H1 (cell line): ENCODE data around the gene ADH1C. TPM values are rescaled to one million over a fixed set of nuclear protein-coding genes. Genes with fewer than 3 reads are reported as not detected.

Experiments used
- CTCF ChIA-PET: fragments of 300-600 bp; sonication (Branson Sonifier 250); formaldehyde crosslinking; loops from one replicate; lab custom pipeline; 2021; ENCODE audit not compliant: partially characterized antibody; lab: Charles Lee
- POLR2A ChIA-PET: fragments of 300-600 bp; sonication (Branson Sonifier 250); formaldehyde crosslinking; loops from one replicate; lab custom pipeline; 2021; ENCODE audit warnings: inconsistent platforms; ENCODE audit not compliant: partially characterized antibody; lab: Charles Lee
- DNase-seq, 2 experiments: peaks; one replicate each; pipeline versions ENCODE4 v3.0.0 to v3.0.0-alpha.2; 2010 to 2022; ENCODE audit warnings: low spot score in 2 of 2, low read depth in 1 of 2, mixed read lengths in 1 of 2
- FAIRE-seq: peaks from 2 replicates; lab custom pipeline; 2011; peaks lifted over from hg19 to GRCh38; lab: Jason Lieb, UNC
- H2AFZ ChIP-seq: 2 replicates; pipeline ENCODE4 v1.8.1; 2012; ENCODE audit warnings: low read length, inconsistent platforms
- H2AK5ac ChIP-seq: 2 replicates; pipeline ENCODE4 v1.6.1; 2013; ENCODE audit warnings: low read depth, low read length
- H2BK120ac ChIP-seq: replicated peaks from 2 replicates; pipeline ENCODE3; 2013; ENCODE audit warnings: low read depth, low read length, inconsistent platforms
- H2BK12ac ChIP-seq: 2 replicates; pipeline ENCODE4 v1.6.1; 2013; ENCODE audit warnings: low read depth, low read length
- H2BK15ac ChIP-seq: 2 replicates; pipeline ENCODE4 v1.6.1; 2013; ENCODE audit warnings: low read length
- H2BK20ac ChIP-seq: 2 replicates; pipeline ENCODE4 v1.6.1; 2013; ENCODE audit warnings: low read length
- H2BK5ac ChIP-seq: 2 replicates; pipeline ENCODE4 v1.6.1; 2013; ENCODE audit warnings: low read depth, low read length
- H3K14ac ChIP-seq: 2 replicates; pipeline ENCODE4 v1.6.1; 2013; ENCODE audit warnings: inconsistent platforms; ENCODE audit not compliant: insufficient read length
- H3K18ac ChIP-seq: 2 replicates; pipeline ENCODE4 v1.6.1; 2013; ENCODE audit warnings: low read length; ENCODE audit errors: extremely low read depth
- H3K23ac ChIP-seq: 2 replicates; pipeline ENCODE4 v1.6.1; 2013; ENCODE audit warnings: inconsistent platforms; ENCODE audit not compliant: insufficient read length
- H3K23me2 ChIP-seq: 2 replicates; pipeline ENCODE4 v1.6.1; 2013; ENCODE audit warnings: low read depth, low read length
- H3K27ac ChIP-seq: 2 replicates; pipeline ENCODE4 v1.6.1; 2011; ENCODE audit warnings: low read depth, low read length, inconsistent platforms
- H3K27me3 ChIP-seq, 4 experiments: replicated peaks in 1 of 4; 1 replicate in 1 of 4; 2 replicates in 3 of 4; pipeline versions ENCODE4 v1.6.1 to v1.8.1; 2011 to 2013; ENCODE audit warnings: low read length in 3 of 4, mild to moderate bottlenecking in 3 of 4, inconsistent platforms in 2 of 4, mixed read lengths in 2 of 4, moderate library complexity in 1 of 4; ENCODE audit not compliant: control insufficient read depth in 3 of 4, insufficient read depth in 3 of 4; ENCODE audit errors: extremely low read depth in 1 of 4
- H3K36me3 ChIP-seq, 4 experiments: 2 replicates each; pipeline versions ENCODE4 v1.6.1 to v1.8.1; 2011 to 2013; ENCODE audit warnings: mild to moderate bottlenecking in 4 of 4, low read length in 3 of 4, moderate library complexity in 2 of 4, control low read depth in 1 of 4, inconsistent platforms in 1 of 4; ENCODE audit not compliant: insufficient read depth in 4 of 4, control insufficient read depth in 2 of 4
- H3K4ac ChIP-seq: replicated peaks from 2 replicates; pipeline ENCODE3; 2013; ENCODE audit warnings: low read length, low read depth, mixed read lengths, inconsistent platforms; ENCODE audit not compliant: insufficient read length
- H3K4me1 ChIP-seq, 4 experiments: replicated peaks in 1 of 4; 1 replicate in 1 of 4; 2 replicates in 3 of 4; pipeline versions ENCODE4 v1.6.1 to v1.8.1; 2011 to 2013; ENCODE audit warnings: low read length in 3 of 4, inconsistent platforms in 2 of 4, mixed read lengths in 1 of 4; ENCODE audit not compliant: insufficient read depth in 4 of 4, control insufficient read depth in 3 of 4
- H3K4me2 ChIP-seq, 2 experiments: 2 replicates each; pipeline versions ENCODE4 v1.6.1 to v1.8.1; 2011 to 2013; ENCODE audit warnings: low read depth in 2 of 2, low read length in 2 of 2, control low read depth in 1 of 2, inconsistent platforms in 1 of 2, mild to moderate bottlenecking in 1 of 2; ENCODE audit not compliant: insufficient read depth in 1 of 2
- H3K4me3 ChIP-seq, 4 experiments: fragments of 200-600, 300-600 bp in 1 of 4; sonication (generic), shearing (Covaris generic), sonication (Bioruptor Twin) in 1 of 4; 2 replicates each; pipeline versions ENCODE4 v1.5.1 to v1.8.1; 2011 to 2016; ENCODE audit warnings: low read length in 4 of 4, low read depth in 3 of 4, control low read depth in 2 of 4, inconsistent platforms in 2 of 4, mild to moderate bottlenecking in 2 of 4, mixed read lengths in 1 of 4, moderate library complexity in 1 of 4; ENCODE audit not compliant: insufficient read depth in 2 of 4; ENCODE audit errors: extremely low read depth in 1 of 4
- H3K56ac ChIP-seq: replicated peaks from 2 replicates; pipeline ENCODE3; 2013; ENCODE audit warnings: low read depth, mild to moderate bottlenecking, mixed read lengths, low read length, inconsistent platforms; ENCODE audit not compliant: insufficient read length
- H3K79me1 ChIP-seq: 2 replicates; pipeline ENCODE4 v1.6.1; 2013; ENCODE audit warnings: low read depth, low read length, control low read depth
- H3K79me2 ChIP-seq, 2 experiments: 2 replicates each; pipeline versions ENCODE4 v1.6.1 to v1.8.1; 2012 to 2013; ENCODE audit warnings: low read length in 2 of 2, mild to moderate bottlenecking in 2 of 2, inconsistent platforms in 1 of 2; ENCODE audit not compliant: insufficient read depth in 2 of 2, control insufficient read depth in 1 of 2
- H3K9ac ChIP-seq, 4 experiments: replicated peaks in 1 of 4; 1 replicate in 1 of 4; 2 replicates in 3 of 4; pipeline versions ENCODE4 v1.6.1 to v1.8.1; 2011 to 2013; ENCODE audit warnings: low read depth in 3 of 4, low read length in 3 of 4, control low read depth in 2 of 4, mild to moderate bottlenecking in 2 of 4, moderate library complexity in 2 of 4, inconsistent platforms in 1 of 4; ENCODE audit errors: extremely low read depth in 1 of 4
- H3K9me3 ChIP-seq, 2 experiments: 2 replicates each; pipeline versions ENCODE4 v1.6.1 to v1.8.1; 2012 to 2013; ENCODE audit warnings: mild to moderate bottlenecking in 2 of 2, moderate library complexity in 2 of 2, control low read depth in 1 of 2, inconsistent platforms in 1 of 2, low read depth in 1 of 2, low read length in 1 of 2, mixed read lengths in 1 of 2; ENCODE audit not compliant: insufficient read depth in 2 of 2
- H4K20me1 ChIP-seq, 2 experiments: replicated peaks in 1 of 2; 2 replicates each; pipeline versions ENCODE3 to v1.8.1; 2011 to 2013; ENCODE audit warnings: inconsistent platforms in 2 of 2, low read length in 2 of 2, mild to moderate bottlenecking in 1 of 2; ENCODE audit not compliant: insufficient read depth in 2 of 2, control insufficient read depth in 1 of 2
- H4K5ac ChIP-seq: 2 replicates; pipeline ENCODE4 v1.6.1; 2013; ENCODE audit warnings: low read length, low read depth, mixed read lengths, inconsistent platforms; ENCODE audit not compliant: insufficient read length
- H4K8ac ChIP-seq: 2 replicates; pipeline ENCODE4 v1.8.0; 2013; ENCODE audit warnings: mild to moderate bottlenecking, moderate library complexity, low read length, inconsistent platforms; ENCODE audit not compliant: insufficient read depth; ENCODE audit errors: extremely low read depth
- H4K91ac ChIP-seq: replicated peaks from 2 replicates; pipeline ENCODE3; 2013; ENCODE audit warnings: low read length, mixed read lengths, inconsistent platforms; ENCODE audit not compliant: insufficient read length
- BACH1 ChIP-seq: IDR thresholded peaks from 2 replicates; pipeline ENCODE4 v1.6.1; 2012; ENCODE audit warnings: low read length, improper control_type of control experiment
- BRCA1 ChIP-seq: IDR thresholded peaks from 2 replicates; pipeline ENCODE4 v1.6.1; 2012; ENCODE audit warnings: low read depth, low read length, improper control_type of control experiment
- CBX8 ChIP-seq: fragments of 300-800, 300-1000 bp; sonication (generic); IDR thresholded peaks from 2 replicates; pipeline ENCODE4 v1.7.1; 2016; ENCODE audit warnings: low read depth, low read length, borderline replicate concordance
- CHD2 ChIP-seq: IDR thresholded peaks from 2 replicates; pipeline ENCODE4 v1.6.1; 2012; ENCODE audit warnings: low read length, improper control_type of control experiment
- CTCF ChIP-seq, 3 experiments: IDR thresholded peaks; 1 replicate in 2 of 3; 2 replicates in 1 of 3; pipeline versions ENCODE4 v1.5.1 to v1.6.1; 2011; ENCODE audit warnings: low read length in 3 of 3, mild to moderate bottlenecking in 3 of 3, inconsistent platforms in 2 of 3, low read depth in 1 of 3, moderate library complexity in 1 of 3; ENCODE audit not compliant: insufficient read depth in 1 of 3; ENCODE audit errors: control extremely low read depth in 1 of 3
- HDAC6 ChIP-seq: IDR thresholded peaks from one replicate; pipeline ENCODE4 v1.7.1; 2012; ENCODE audit warnings: low read depth, mild to moderate bottlenecking, inconsistent platforms, low read length, moderate library complexity
- POLR2AphosphoS5 ChIP-seq: IDR thresholded peaks from 2 replicates; pipeline ENCODE4 v1.6.1; 2011; ENCODE audit warnings: low read depth, low read length
- RBBP5 ChIP-seq: IDR thresholded peaks from 2 replicates; pipeline ENCODE4 v1.7.1; 2012; ENCODE audit warnings: low read depth, mild to moderate bottlenecking, inconsistent platforms, low read length, moderate library complexity, borderline replicate concordance
- SUZ12 ChIP-seq: fragments of 200-600 bp; sonication (generic); IDR thresholded peaks from 2 replicates; pipeline ENCODE4 v1.6.1; 2012; ENCODE audit warnings: mild to moderate bottlenecking, inconsistent platforms, low read length, moderate library complexity, mixed read lengths
- USF2 ChIP-seq: IDR thresholded peaks from 2 replicates; pipeline ENCODE4 v1.6.1; 2011; ENCODE audit warnings: low read length, improper control_type of control experiment
- WGBS, 2 experiments: shearing (Covaris generic) in 1 of 2; methylation state at CpG; one replicate each; pipeline versions ENCODE4 v1.1.6 to v1.1.7; 2013 to 2015; ENCODE audit warnings: low lambda C conversion rate in 2 of 2, mixed read lengths in 2 of 2, inconsistent platforms in 1 of 2, low coverage in 1 of 2, missing lambda C conversion rate in 1 of 2; ENCODE audit not compliant: insufficient replicate concordance in 2 of 2, insufficient coverage in 1 of 2, insufficient read length in 1 of 2; ENCODE audit errors: extremely low coverage in 1 of 2, missing lambda C conversion rate in 1 of 2; 5-methylcytosine and 5-hydroxymethylcytosine counted together
- polyA plus RNA-seq, 7 experiments: library from polyadenylated mRNA; depleted of rRNA in 3 of 7; stranded (reverse) in 5 of 7; unstranded in 2 of 7; fragments of >200 nt in 5 of 7; fragments of 200-250 nt in 2 of 7; gene quantifications; 1 replicate in 5 of 7; 2 replicates in 1 of 7; 4 replicates in 1 of 7; pipeline versions ENCODE4 v1.2.1 to v1.2.3, GENCODE V29; 2011 to 2013; ENCODE audit warnings: missing spikeins in 2 of 7, mixed read lengths in 2 of 7
- total RNA-seq: library from RNA; stranded (reverse); fragmentation: NEBNext Ultra II Directional; extraction: Animal tissue kit (Norgen Biotek cat#: 25700); gene quantifications from 2 replicates; pipeline ENCODE4 v1.2.1, GENCODE V29; 2021

The ADH1C gene
- total and polyA plus RNA-seq, 2 of the 8 experiments (the other 6 are each of a cell fraction or from before 2014, with no cell fraction given), result not detected

GRCh38 chr4:99324361-99324760, 28.2 kb downstream of the ADH1C start:
- H2BK12ac ChIP-seq, result no peak overlapping the region
- no peak overlapping the region for H2BK120ac ChIP-seq
- H3K18ac ChIP-seq, result no peak overlapping the region
- H4K5ac ChIP-seq, result no peak overlapping the region
- H2AFZ ChIP-seq, result no peak overlapping the region
- H3K4me2 ChIP-seq, result no peak overlapping the region
- no peak overlapping the region for H2BK20ac ChIP-seq
- POLR2A ChIA-PET, result no interaction called here
- no peak overlapping the region for H3K14ac ChIP-seq
- no peaks in the 10 kb centered on the region for H4K20me1 ChIP-seq
- no peak overlapping the region for H4K91ac ChIP-seq
- H3K4ac ChIP-seq, result no peak overlapping the region
- no peak overlapping the region for H3K27ac ChIP-seq
- H3K56ac ChIP-seq, result no peak overlapping the region
- no peak overlapping the region for H2BK5ac ChIP-seq
- no peak overlapping the region for H3K4me3 ChIP-seq
- H3K4me1 ChIP-seq, result peaks cover 0 to 3% (median 3%) of the 10 kb centered on the region in 4 experiments; a peak in 2 of 7 replicates
- no peak overlapping the region for H3K9ac ChIP-seq
- FAIRE-seq (no peak), DNase-seq (no peak)
- CTCF ChIA-PET, result no interaction called here
- 0 out of 8 replicates have a peak, but pooled peaks cover 0 to 3% (median 0%) of the 10 kb centered on the region in 4 experiments for H3K36me3 ChIP-seq
- H3K9me3 ChIP-seq, result peaks cover 2 to 8% of the 10 kb centered on the region in 2 experiments; a peak in 2 of 4 replicates
- no peaks in the 10 kb centered on the region for H3K27me3 ChIP-seq
- H3K23me2 ChIP-seq, result no peaks in the 10 kb centered on the region
- no peak overlapping the region for H3K23ac ChIP-seq
- H3K79me2 ChIP-seq, result no peaks in the 10 kb centered on the region
- 94% methylated on average over 1 of the region's 1 CpG; no CpG with 5 or more reads in 1 of the 2 experiments for WGBS, 2 experiments
- no peaks in the 10 kb centered on the region for H3K79me1 ChIP-seq
- H2BK15ac ChIP-seq, result no peak overlapping the region
- no peak overlapping the region for H4K8ac ChIP-seq
- no peak overlapping the region for H2AK5ac ChIP-seq
- TF ChIP-seq POLR2AphosphoS5 (no peak), SUZ12 (no peak), CHD2 (no peak), BRCA1 (no peak), USF2 (no peak), CBX8 (no peak), CTCF (IDR thresholded peaks at IDR 0.05; ENCODE audit: control extremely low read depth in 1 of 3, insufficient read depth in 1 of 3, low read depth in 1 of 3, low read length in 3 of 3) (no peak), BACH1 (no peak), HDAC6 (no peak), RBBP5 (no peak)
